Fibroblast of lung (primary cell): ENCODE data around the gene MYO1D.

Experiments
- EZH2 ChIP-seq: IDR thresholded peaks from 2 replicates; pipeline ENCODE4 v1.5.1; 2012; ENCODE audit warnings: low read length, control low read depth, mild to moderate bottlenecking; ENCODE audit errors: missing control alignments
- TF ChIP-seq, protein P1 (sequence below), 2 donors: IDR thresholded peaks in 1 of 2; conservative IDR thresholded peaks in 1 of 2; 1 replicate in 1 of 2; 2 replicates in 1 of 2; pipeline ENCODE4 v1.5.1; 2011 to 2012; ENCODE audit warnings: low read length in 2 of 2, control low read depth in 1 of 2, inconsistent platforms in 1 of 2, low read depth in 1 of 2, mild to moderate bottlenecking in 1 of 2

- TF ChIP-seq, protein P1, sequence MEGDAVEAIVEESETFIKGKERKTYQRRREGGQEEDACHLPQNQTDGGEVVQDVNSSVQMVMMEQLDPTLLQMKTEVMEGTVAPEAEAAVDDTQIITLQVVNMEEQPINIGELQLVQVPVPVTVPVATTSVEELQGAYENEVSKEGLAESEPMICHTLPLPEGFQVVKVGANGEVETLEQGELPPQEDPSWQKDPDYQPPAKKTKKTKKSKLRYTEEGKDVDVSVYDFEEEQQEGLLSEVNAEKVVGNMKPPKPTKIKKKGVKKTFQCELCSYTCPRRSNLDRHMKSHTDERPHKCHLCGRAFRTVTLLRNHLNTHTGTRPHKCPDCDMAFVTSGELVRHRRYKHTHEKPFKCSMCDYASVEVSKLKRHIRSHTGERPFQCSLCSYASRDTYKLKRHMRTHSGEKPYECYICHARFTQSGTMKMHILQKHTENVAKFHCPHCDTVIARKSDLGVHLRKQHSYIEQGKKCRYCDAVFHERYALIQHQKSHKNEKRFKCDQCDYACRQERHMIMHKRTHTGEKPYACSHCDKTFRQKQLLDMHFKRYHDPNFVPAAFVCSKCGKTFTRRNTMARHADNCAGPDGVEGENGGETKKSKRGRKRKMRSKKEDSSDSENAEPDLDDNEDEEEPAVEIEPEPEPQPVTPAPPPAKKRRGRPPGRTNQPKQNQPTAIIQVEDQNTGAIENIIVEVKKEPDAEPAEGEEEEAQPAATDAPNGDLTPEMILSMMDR (conservative IDR thresholded peaks at IDR 0.05 in 1 of 2, IDR thresholded peaks at IDR 0.05 in 1 of 2; ENCODE audit: low read depth in 1 of 2, low read length in 2 of 2): no peak
- no peak for TF ChIP-seq EZH2
These were observed 216.4 kb downstream of the MYO1D start for GRCh38 chr17:32660496-32660985.
